SH-SY5Y (cell line): ENCODE results near the gene TFB1M.

Experiments
- GATA2 ChIP-seq: IDR thresholded peaks from 2 replicates; pipeline ENCODE4 v1.6.1; 2011; ENCODE audit warnings: mild to moderate bottlenecking, low read depth, low read length
- GATA3 ChIP-seq: IDR thresholded peaks from 2 replicates; pipeline ENCODE4 v1.6.1; 2011; ENCODE audit warnings: low read depth, mild to moderate bottlenecking, low read length, moderate library complexity

The TFB1M gene

DNA sequence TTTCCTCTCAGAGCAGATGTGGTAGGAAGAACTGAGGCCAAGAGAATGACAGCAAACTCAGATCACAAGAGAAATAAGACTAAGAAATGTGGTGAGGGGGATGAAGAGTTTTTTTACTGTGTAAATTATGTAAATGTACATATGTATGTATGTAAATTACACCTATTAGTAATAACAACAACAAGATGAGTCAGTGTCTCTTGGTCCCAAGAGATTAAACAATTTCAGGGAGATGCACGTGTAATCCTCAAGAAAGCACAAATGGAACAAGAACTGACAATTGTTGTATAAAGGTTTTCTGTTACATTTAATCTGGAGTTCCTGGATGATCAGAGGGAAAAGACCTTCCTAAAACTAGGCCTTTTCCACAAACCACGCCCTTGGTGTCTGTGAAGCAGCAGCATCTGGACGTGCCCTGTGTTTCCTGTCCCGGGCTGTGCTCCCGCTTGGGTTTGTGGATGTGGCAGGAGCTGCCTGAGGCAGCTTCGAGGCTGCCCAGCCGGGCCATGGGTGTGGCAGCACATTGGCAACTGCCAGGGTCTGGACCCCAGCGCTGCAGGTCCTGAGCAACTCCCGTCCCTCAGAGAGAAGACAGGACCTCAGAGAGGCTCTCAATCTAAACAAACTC is 49.5 kb downstream of the TFB1M start:
- TF ChIP-seq GATA2 = no peak
- TF ChIP-seq GATA3 = no peak

DNA sequence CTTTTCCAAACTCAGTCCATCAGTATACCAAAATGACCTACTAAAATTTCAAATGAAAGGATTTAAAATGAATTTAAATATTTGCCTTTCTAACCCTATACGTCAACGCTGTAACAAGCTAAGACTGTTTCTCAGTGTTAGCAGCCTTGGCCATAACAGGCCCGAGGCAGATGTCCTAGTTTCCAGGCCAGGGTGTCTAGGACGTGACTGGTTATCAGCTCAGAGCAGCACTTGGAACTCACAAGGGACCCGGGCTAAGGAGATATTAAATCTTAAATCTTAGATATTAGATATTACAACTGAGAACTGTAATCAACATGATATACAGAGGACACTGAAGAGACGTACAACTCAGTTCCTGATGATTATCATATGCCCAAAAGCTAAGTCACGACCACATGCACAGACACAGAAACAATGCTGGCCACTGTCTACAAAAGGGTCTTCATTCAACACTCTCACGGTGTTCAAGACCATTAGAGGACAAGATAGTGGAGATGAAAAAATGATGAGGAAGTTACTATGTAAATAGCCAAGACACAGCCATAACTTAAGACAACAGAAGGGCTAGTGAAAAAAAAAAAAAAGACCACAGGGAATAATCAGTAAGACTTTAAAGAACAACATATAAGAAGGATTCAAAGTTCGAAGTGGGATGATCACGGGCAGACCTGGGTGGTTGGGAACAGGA is 50.8 kb downstream of the TFB1M start, which contains the start of gene CLDN20:
TSS of gene CLDN20 (plus strand) at position 641 of the 691 bp plus-strand sequence. CDS start 11,707 bp downstream, outside the sequence.
- 0 out of 2 replicates have a peak, but pooled peaks have one; percentile 27 for TF ChIP-seq GATA3
- no peak for TF ChIP-seq GATA2

DNA sequence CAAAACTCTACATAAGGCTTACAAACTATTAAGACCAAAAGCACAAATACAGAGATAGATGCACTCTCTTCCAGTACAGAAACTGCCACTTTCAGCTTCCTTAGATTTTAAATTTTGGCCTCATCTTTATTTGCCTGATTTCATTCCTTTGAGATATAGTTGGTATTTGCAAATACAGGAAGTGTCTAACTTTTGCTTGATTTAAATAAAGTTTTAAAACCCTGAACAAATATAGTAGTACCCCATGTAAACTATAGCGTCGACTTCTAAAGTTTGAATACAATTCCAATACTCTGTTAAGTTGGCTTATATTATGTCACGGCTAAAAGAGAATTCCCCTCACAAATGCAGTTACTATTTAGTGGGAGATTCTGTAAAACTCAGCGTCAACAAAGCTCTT is 51.6 kb downstream of the TFB1M start:
- TF ChIP-seq GATA3 (no peak), GATA2 (no peak)

DNA sequence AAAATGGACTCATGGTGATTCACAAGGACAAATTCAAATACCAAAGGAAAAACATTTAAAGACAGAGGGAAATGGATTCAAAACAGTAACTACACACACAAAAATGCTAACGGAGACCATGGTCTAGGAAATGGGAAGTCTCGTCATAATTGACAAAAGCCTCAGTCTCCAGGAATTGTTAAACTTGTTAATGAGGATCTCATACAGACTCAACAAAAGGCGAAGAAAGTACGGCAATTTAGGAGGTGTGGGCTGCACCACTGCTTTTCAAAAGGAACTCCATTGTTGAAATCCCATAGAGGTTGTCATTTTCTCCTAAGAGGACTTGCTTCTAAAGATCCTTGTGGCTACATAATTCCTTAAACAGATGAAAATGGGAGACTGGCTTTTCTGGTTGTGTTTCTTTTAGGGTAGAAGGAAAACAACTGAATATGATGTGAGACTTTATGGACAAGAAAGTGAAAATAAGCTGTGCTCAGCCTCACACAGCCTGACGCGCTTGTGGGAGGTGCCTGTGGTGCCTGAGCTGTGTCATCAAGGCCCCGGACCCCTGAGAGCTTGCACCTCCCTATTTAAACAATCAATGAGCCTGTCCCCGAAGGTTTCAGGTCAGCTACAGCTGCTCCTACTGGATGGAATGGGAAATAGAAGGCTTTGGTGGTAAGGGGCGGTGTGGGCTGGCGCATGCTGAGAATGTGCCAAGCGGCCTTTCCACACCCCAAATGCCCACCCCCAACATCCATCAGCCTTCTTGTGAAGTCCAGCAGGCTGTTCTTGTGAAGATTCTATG is 53.0 kb downstream of the TFB1M start:
- TF ChIP-seq GATA2 = no peak

DNA sequence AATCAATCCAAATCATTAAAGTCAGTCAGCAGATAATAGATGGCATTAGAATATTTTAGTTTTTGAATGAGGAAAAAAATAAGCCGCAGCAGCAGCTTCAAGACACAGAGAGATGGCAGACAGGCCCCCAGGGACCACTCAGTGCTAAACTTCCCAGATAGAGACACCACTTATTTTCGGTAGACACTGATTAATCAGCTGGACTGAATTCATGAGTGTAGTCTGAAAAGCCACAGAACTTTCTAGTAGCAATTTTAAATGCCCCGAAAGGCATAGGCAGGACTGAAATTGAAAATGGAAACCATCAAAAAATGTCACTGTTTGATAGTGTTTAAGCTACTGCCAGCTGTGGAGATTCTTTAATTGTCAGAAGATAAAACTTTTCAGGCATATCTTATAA is 53.6 kb downstream of the TFB1M start:
- TF ChIP-seq GATA3 (no peak), GATA2 (no peak)

DNA sequence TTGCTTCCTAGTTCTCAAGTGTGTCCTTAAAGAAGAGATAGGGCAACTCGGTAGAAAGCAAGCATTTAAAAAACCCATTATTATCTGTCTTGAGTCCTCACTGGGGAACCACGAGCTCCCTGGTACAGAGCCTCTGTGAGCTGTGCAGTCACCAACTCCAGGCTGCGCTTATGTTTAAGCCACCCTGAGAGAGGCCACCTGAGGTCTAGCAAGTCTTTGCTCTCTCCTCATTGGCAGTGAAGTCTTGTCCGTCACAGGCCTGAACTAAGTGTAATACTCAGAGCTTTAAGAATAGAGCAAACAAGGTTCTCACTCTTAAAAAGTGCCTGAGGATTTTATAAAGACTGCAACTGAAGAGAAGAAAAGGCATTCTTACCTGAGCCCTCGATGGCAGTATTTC is 54.4 kb downstream of the TFB1M start:
- TF ChIP-seq GATA2 (no peak), GATA3 (no peak)

DNA sequence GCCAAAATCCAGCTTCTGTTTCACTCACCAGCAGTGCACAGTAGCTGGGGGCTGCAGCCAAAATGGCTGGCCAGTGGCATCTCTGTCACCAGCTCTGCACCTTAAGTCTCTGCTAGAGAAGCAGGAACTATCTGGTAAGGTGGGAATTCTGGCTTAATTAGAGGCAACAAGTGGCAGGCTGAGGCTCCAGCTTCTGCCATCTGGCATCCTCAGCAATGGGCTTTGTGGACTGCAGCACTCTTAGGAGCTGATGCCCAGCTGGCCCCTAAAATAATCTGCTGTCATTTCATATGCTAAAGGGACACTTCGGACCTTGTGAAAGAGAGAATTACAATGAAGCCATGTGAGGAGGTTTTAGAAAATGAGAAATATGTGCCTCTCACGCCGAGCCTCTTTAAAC is 55.1 kb downstream of the TFB1M start:
- TF ChIP-seq GATA2 = no peak

DNA sequence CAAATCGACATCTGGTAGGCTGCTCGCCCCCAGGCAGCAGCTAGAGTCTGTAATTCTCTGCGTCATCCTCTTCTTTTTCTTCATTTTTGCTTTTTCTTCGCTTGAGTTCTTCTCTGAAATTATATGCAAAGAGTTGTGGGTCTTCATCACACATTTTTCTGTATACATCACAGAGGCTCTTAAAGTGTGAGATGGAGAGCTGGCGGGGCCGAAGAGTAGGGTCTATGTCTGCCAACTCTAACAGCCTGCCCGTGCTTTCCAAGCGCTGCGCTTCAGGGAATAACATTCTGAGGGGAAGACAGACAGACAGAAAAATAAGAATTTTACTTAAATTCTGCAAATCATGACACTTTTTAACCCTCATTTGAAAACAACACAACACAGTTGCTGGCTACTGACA is 56.5 kb downstream of the TFB1M start:
- no peak for TF ChIP-seq GATA3
- no peak for TF ChIP-seq GATA2

DNA sequence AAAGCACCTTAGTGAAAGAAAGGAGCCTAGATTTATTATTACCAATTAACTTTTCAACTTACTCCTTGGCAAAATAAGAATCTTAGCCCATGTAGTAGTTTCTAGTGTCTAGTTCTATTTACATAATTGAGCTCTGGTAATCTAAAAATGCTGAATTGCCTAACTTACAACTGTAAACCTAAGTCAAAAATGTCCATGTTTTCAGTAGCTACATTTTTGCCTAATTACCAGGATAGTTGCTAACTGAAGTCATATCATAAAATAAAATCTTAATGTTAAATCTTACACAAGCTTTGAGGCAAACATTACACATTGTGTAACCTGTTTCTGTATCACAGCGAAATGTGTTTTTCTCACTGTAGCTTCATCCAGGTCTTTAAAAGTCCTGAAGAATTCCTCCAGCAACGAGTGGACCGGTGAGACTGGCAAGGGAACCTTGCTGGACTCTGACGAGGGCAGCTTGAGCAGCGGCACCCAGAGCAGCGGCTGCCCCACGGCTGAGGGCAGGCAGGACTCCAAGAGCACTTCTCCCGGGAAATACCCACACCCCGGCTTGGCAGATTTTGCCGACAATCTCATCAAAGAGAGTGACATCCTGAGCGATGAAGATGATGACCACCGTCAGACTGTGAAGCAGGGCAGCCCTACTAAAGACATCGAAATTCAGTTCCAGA is 58.0 kb downstream of the TFB1M start:
- TF ChIP-seq GATA2 (no peak), GATA3 (no peak)

DNA sequence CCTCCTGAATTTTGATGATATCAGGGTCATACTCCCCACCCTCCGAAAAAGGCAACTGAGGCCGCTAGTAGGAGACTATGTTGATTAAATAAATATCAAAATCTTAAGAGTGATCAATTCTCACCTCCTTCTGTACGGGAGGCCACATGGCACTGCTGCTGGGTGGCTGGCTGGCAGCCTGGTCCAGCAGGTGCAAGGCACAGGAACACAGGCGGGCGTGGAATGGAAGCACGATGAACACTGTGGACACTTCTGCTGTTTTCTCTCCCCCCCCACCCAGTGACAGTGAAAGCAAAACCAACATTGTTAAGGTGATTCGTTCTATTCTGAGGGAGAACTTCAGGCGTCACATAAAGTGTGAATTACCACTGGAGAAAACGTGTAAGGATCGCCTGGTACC is 60.1 kb downstream of the TFB1M start:
- TF ChIP-seq GATA3 = no peak
- no peak for TF ChIP-seq GATA2

DNA sequence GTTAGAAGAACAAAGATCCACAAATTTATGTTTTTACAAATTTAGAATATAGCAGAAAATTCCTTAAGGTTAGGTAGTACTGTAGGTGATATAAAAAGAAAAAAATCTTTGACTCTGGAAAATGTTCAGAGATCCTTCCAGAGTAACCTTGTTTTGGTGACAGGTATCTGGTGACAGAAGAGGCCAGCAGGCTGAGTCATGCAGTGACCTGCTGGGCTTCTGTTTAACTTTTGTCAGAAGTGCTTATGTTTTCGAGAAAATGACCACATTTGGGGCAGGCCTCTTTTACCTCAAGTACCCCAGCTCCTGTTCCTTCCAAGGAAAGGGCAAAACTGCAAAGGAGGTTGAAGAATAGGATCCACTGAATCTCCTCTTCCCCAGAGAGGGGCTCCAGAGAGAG is 60.9 kb downstream of the TFB1M start:
- TF ChIP-seq GATA3 (no peak), GATA2 (no peak)

DNA sequence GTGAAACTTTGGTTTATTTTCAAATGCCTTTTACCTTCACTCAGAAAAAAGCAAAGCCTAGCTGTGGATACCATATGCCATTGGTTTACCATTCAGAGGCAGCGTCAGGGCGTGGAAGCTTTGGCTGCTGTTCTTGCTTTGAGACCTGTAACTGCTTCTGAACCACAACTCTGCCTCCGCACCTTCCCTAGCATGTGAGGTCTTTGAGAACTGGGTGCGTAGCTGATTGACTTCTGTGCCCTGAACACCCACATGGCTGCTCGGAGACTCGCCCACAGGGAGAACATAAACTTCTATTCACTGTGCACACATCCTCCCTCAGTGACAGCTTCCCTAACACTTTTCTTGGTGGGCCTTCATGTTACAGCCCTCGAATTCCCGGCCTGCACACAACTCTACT is 61.7 kb downstream of the TFB1M start:
- TF ChIP-seq GATA2 (no peak), GATA3 (no peak)

DNA sequence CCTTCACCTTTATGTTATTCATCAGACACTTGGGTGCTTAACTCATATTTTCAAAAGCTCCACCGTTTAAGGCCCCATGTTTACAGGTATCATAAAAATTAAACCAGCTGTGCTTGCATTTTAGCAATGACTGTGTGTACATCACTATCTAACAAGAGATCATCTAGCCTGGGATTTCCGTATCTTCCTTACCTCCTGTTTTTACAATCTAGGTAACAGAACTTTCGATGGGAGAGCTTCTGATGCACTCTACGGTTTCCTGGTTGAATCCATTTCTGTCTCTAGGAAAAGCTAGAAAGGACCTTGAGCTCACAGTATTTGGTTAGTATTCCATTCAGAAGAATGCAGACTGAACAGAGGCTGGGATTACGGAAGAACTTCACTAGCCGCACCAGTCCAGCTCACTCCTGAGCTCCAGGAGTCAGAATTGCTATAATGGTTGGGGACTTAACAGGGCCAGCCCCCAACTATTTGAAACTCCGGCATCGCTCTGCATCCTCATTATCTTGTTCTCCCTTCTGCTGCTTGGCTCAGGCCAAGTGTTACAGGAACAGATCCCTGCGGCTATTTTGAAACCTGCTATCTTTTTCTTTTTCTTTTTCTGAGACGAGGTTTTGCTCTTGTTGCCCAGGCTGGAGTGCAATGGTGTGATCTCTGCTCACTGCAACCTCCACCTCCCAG is 63.4 kb downstream of the TFB1M start:
- TF ChIP-seq GATA2 (no peak), GATA3 (no peak)
